ENCODE results near the gene ZNF554. TPM values are rescaled to one million over a fixed set of nuclear protein-coding genes. Genes with fewer than 3 reads are reported as not detected.
"Not testable (repeated sequence)": the region's sequence is repeated elsewhere in the genome, so short reads cannot be mapped to it uniquely, and the experiment has no call there.

The ZNF554 gene
- total RNA-seq, 1 donor from 2014 or later, result 6.5 TPM

DNA sequence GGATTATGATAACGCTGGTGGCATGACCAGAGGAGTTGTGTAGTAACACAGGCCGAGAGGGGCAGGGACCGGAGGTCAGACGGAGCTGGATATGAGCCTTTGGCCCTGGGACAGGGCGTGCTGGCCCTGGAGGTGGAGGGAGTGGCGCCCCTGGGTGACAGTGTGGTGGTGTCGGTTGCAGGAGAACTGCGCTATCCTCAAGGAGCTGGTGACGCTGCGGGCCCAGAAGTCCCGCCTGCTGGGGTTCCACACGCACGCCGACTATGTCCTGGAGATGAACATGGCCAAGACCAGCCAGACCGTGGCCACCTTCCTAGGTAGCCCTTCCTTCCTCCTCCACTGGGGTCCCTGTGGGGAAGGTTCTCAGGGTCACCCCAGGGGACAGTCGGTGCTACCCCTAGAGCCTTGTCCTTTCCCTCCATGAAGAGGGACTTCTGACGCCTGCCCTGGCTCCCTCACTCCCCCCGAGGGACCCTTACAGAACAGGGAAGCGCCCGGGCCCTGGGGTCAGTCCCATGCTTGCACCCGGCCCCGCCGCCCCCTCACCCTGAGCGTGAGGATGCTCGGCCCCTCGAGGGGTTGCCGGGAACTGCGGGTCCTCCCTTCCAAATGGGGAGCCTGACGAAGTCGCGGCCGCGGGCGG lies 12.8 kb upstream of the ZNF554 start:
- DNase-seq (ENCODE audit: low read depth), result no peak

DNA sequence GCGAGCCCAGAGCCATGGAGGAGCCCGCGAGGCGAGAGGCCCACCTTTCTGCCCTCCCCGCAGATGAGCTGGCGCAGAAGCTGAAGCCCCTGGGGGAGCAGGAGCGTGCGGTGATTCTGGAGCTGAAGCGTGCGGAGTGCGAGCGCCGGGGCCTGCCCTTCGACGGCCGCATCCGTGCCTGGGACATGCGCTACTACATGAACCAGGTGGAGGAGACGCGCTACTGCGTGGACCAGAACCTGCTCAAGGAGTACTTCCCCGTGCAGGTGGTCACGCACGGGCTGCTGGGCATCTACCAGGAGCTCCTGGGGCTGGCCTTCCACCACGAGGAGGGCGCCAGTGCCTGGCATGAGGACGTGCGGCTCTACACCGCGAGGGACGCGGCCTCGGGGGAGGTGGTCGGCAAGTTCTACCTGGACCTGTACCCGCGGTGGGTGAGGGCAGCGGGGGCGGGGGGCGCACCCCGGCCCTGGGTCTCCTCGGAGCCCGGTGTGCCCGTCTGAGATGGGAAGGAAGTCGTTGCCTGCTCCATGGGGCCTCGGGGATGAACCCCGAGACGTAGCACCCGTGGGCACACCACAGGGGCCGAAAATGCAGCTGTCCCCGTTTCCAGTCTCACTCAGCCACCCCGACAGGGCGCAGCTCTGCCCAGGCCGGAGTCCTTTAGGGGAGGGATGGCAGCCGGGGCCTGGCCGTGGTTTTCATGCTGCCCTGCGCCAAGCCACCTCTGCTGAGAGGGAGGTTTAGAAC lies 12.1 kb upstream of the ZNF554 start:
- no peak for DNase-seq (ENCODE audit: low read depth)

DNA sequence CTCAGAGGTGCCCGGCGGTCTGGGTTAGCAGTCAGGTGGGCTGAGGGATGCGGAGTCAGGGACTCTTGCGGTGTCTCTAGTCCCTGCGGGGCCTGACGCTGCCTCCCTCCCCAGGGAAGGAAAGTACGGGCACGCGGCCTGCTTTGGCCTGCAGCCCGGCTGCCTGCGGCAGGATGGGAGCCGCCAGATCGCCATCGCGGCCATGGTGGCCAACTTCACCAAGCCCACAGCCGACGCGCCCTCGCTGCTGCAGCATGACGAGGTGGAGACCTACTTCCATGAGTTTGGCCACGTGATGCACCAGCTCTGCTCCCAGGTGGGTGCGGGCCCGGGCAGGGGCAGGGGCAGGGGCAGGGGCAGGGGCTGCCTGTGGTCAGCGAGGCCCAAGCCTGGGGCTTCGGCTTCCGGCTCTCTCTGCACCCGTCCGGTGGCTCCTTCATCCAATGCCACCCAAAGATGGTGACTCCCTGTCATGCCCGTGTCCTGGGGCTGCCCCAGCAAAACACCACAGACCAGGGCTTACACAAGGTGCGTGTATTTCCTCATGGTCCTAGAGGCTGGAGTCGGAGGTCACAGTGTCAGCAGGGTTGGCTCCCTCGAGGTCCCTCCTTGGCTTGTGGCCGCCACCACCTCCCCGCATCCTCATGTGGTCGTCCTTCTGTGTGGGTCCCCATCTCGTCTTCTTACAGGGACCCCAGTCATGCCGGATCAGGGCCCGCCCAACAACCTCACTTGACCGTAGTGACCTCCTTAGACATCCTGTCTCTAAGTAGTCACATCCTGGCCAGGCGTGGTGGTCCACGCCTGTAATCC lies 11.3 kb upstream of the ZNF554 start:
- no peak for DNase-seq (ENCODE audit: low read depth)

DNA sequence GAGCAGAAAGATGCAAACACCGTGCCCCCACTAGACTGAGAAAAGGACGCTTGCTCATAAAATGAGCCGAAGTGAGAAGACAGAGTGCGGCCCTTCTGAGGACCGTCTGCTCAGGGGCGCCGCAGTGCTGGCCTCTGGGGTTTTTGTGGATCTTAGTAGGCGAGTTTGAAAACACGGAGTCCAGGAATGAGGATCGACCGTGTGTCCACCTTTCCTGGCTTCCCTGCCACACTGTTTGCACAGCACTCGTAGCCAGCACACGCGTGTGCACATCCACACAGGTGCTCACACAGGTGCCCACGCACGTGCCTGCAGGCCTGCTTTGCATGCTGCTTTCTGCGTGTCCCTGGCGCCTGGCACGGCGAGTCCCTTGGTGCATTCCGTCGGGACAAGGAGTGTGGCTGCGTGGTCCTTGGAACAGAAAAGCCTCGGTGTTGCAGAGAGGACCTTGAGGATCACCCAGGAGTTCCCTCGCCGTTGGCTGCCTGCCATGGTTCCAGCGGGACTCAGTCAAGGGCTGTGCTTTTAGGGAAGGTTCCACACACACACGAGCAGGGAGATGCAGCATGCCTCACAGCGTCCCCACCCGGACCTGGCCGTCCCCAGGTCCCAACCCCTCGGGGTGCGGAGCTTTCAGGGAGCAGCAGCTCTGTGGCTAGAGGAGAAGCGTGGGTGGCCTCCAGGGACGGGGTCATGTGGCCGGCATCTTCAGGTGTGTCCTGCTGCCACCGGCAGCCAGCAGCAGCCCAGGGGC lies 10.1 kb upstream of the ZNF554 start:
- no peak for DNase-seq (ENCODE audit: low read depth)

DNA sequence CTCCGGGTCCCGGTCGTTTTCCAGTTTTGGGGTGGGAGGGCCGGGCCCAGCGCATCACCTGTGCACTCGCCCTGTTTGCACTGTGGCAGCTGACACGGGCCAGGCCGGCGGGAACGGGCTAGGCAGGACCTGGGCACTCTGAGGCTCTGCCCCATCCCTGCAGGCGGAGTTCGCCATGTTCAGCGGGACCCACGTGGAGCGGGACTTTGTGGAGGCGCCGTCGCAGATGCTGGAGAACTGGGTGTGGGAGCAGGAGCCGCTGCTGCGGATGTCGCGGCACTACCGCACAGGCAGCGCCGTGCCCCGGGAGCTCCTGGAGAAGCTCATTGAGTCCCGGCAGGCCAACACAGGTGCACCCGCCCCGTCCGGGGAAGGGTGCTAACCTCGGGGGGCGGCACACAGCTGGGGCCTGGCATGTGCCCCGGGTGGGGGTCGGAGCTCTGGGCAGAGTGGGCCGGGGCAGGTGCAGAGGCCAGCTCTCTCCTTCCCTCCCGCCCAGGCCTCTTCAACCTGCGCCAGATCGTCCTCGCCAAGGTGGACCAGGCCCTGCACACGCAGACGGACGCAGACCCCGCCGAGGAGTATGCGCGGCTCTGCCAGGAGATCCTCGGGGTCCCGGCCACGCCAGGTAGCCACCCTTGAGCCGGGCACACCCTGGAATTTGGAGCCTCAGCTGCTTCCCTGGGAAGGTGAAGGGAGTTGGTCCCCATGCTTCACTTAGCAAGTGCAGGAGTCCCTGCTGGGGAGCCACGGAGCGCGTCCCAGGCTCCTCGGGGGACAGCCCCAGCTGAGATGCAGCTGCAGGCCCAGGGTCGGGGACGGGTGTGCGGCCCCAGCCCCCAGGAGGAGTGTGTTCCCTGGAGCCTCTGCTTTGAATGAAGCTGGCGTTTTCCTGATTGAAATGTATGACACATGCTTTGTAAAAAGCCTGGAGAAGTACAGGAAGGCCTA lies 9.3 kb upstream of the ZNF554 start:
- no peak for DNase-seq (ENCODE audit: low read depth)

DNA sequence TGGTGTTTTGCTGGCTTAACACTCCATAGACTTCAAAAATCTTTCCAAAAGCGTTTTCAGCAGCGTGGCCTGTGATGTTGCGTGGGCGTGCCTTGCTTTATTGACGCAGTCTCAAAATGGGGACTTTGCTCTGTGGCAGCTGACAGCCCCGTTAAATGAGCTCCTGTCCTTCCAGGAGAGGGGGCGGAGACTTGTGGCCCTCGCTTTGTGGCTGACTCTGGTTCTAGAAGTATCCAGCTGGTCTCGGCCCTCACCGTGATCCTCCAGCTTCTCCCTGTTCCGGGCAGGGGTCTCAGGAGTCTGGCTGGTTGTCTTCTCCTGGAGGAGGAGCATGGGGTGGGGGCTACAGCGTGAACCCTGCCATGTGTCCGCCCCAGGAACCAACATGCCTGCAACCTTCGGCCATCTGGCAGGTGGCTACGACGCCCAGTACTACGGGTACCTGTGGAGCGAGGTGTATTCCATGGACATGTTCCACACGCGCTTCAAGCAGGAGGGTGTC lies 8.4 kb upstream of the ZNF554 start:
- DNase-seq (ENCODE audit: low read depth), result no peak

DNA sequence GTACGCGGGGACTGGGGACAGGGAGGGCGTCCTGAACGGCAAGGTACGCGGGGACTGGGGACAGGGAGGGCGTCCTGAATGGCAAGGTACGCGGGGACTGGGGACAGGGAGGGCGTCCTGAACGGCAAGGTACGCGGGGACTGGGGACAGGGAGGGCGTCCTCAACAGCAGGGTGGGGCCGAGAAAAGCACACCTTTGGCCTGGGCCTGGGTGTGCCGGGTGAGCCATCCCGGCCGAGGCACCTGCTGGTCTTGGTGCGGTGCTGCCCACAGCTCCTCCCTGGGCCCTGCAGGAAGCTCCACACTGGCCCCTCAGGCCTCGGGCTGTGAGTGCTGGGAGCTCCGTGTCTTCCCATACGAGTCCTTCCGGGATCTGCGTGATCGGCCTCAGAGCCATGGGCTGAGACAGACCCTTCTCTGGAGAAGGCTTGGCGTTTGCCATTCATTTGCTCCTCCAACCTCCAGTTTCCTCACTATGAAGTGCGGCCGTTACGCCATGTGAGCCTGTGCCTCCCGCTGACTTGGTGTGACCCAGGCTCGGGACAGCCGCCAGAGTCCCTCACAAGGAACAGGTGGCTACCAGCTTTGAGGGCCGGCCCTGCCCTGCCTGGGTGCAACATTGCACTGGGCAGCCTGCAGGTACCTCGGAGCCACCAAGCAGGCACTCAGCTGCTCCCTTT lies 7.8 kb upstream of the ZNF554 start:
- DNase-seq (ENCODE audit: low read depth), result peak; percentile 51

DNA sequence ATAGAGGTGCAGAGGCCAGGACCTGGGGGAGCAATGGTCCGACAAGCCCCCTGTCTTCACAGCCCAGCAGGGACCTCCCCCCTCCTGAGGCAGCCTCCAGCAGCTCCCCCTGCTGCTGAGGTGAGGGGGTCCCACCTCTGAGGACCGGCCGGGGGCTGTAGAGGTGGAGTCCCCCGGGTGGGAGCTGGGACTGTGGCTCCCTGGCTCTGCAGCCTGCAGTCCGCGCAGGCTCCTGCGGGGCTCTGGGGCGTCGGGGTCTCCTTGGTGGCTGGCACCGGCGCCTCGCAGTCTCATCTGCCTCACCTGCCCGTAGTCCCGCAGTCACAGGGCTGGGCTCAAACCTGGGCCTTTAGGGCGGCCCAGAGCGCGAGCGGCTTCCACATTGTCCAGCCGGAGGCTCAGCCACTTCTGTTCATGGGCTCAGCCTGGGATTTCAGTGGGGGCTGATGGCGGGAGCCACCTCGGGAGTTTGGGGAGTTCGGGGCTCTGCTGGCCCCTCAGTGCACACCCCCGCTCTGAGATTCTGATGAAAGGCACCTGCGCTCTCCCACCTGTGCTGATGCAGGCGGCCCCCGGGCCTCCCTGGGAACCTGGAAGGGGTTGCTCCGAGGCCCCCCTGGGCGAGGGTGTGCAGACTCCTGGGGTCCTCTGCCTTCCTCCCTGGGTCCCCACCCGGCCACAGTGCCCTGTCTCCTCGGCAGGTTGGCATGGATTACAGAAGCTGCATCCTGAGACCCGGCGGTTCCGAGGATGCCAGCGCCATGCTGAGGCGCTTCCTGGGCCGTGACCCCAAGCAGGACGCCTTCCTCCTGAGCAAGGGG lies 7.0 kb upstream of the ZNF554 start:
- DNase-seq (ENCODE audit: low read depth), result no peak

DNA sequence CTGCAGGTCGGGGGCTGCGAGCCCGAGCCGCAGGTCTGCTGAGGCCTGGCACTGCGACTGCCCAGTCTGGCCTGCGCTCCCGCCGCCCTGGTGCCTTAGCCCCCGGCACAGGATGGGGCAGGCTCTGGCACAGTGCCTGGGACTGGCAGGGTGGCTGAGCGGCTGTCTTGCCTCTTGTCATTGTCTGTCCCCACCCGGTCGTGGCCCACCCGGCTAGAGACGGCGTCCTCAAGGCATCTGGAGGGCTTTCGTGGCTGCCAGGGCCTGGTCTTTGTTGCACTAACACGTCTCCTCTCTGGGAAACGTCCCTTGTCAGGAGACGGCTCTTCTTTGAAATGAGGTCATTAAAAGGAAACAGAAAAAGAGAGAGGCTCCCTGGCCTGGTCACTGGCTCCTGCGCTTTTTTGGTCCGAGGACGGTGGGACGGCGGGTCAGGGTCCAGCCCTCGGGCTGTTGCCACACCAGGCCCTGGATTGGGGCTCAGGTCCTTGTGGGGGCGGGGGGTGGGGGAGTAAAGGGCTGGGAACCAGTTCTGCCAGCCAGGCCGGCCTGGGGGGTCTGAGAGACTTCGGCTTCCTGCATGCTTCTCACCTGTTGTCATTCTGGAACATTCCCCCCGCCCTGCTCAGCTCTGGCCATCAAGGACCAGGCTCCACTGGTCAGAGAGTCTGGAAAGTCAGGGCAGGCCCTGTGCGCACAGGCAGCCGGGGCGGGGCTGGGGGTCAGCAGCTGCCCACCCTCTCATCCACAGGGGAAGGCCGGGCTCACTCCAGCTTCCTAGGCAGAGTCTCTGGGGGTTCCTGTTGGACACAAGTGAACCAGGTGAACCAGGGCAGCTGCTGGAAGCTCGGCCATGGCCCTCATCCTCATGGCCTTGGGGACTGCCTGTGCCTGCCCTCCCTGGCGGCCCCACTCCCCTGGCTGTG lies 6.2 kb upstream of the ZNF554 start:
- DNase-seq (ENCODE audit: low read depth), result no peak

DNA sequence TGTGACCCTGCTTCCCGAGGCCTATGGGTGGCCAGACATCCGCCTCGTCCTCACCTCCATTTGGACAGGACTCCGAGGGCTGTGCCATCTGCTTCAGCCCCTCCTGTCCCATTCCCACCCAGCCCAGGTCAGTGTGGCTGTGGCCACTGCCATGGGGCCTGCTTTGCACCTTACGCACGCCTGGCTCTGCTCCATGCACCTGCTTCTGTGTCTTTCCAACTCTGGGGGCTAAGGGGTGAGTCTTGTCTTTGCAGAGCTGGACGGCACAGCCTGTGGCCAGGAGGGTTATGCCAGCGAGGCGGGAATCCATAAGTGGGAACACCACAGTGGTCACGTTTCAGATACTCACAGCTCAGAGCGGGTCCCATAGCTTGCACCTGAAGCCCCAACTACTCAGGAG lies 5.2 kb upstream of the ZNF554 start:
- no peak for DNase-seq (ENCODE audit: low read depth)

DNA sequence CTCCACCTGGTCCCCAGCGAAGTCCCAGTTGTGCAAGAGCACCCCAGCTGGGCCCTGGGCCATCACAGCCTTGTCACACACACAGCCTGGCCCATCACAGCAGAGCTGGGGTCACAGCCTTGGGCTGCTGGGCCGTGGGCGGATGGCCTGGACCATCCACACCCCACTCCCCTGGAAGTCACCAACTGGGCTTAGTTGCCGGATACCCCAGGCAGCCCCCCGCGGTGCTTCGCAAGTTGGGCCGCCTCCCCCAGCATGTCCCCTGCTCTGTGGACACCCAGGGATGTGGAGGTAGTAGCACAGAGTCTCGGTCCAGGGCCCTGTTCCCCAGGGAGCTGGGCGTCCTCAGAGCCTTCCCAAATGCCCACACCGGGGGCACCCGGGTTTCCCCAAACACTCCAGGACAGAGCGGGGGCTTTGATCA lies 4.5 kb upstream of the ZNF554 start:
- no peak for DNase-seq (ENCODE audit: low read depth)

GRCh38 chr19:2815923-2816322 lies 3.7 kb upstream of the ZNF554 start:
- DNase-seq (ENCODE audit: low read depth), result no peak

- DNase-seq (ENCODE audit: low read depth), result no peak
These were observed 3.0 kb upstream of the ZNF554 start for GRCh38 chr19:2816641-2817040.

DNA sequence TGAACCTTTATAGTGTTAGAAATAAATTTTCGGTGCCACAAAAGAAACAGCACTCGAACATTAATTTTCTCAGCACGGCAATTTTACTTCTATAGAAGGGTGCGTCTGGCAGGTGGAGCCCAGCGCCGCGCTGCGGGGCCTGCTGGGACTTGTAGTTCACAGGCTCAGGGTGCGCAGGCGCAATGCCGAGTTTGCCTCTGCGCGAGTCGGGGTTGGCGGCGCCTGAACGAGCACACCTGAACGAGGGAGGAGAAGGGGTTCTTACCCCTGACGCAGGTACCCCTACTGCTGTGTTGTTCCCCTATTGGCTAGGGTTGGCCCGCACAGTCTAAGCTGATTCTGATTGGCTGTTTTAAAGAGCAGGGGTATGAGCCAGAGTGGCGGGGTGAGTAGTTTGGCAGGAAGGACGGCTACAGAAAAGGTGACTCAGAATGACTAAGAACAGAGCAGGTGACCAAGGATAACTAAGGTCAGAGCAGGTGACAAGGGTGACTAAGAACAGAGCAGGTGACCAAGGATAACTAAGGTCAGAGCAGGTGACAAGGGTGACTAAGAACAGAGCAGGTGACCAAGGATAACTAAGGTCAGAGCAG lies 2.3 kb upstream of the ZNF554 start:
- DNase-seq (ENCODE audit: low read depth), result not testable (repeated sequence)

DNA sequence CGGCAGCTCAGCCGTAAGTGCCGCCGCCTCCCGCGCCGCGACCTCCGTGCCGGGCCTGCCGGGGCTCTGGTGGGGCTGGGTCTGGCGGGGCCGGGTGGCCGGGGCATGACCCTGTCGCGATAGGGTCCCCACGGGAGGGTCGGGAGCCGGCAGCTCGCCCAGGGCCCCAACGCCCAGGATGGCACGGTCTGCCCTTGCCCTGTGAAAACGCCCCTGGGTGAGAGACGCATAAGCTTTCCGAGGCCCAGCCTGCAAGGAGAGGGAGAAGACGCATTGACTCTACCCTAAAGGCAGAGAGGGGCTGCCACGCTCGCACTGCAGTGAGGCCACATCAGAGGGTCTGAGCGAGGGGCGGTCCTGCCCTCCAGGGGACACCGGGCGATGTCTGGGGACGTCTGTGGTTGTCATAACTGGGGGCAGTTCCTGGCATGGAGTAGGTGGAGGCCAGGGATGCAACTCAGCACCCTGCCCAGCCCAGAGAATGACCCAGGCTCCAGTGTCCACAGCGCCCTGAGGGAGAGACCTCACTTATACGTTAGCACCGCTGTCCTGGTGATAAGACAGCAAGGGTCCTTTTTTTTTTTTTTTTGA lies 539 bp downstream of the ZNF554 start:
- DNase-seq (ENCODE audit: low read depth), result peak; percentile 13

DNA sequence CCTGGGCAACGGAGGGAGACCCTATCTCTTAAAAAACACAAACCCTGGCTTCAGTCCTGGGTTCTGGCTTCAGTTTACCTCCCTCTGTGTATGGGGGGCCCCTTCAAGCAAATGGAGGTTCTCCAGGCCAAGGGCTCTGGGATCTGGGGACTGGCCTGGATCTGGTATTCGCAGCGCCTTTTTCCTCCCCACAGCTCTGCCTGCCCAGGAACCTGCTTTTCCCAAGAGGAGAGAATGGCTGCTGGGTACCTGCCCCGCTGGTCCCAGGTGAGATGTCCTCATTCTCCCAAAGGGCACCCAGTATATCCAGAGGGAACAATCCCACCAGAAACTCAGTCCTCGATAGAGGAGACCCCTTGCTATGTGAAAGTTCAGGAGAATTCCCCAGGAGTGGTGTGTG lies 3.2 kb downstream of the ZNF554 start:
- no peak for DNase-seq (ENCODE audit: low read depth)

DNA sequence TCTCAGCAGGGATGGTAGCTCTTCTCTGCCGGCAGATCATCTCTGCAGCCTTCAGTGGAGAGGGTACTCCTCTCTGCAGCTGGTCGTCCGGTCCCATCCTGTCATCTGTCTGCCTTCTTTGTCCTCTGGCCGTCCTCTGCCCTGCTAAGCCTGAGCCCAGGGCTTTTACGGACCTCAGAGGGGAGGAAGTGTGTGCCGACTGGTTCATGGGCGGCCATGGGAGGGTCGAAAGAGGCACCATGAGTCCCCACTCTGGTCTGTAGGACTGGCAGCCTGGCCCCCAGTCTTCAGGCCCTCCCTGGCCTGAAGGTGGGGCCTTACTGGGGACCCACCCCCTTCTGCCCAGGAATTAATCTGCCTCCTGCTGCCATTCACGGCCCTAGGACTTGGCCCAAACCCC lies 4.0 kb downstream of the ZNF554 start:
- no peak for DNase-seq (ENCODE audit: low read depth)

Measured in myocyte (in vitro differentiated cells).